CD4-positive, alpha-beta T cell (primary cell): ENCODE measurements around the gene TAF1L. TPM values are rescaled to one million over a fixed set of nuclear protein-coding genes. Genes with fewer than 3 reads are reported as not detected.
"Not testable (repeated sequence)": the region's sequence is repeated elsewhere in the genome, so short reads cannot be mapped to it uniquely, and the experiment has no call there.

ENCODE experiments used
- ATAC-seq: fragments of 200-7000 bp; cut with Tn5 transposase; one replicate; pipeline ENCODE4 v1.10.0; 2022; ENCODE audit warnings: mild to moderate bottlenecking; ENCODE audit not compliant: poor library complexity
- CTCF ChIA-PET: fragments of 350-600 bp; sonication (Branson Sonifier 250); formaldehyde crosslinking; loops from one replicate; lab custom pipeline; 2021; ENCODE audit warnings: antibody characterized with exemption, inconsistent platforms; lab: Charles Lee
- POLR2A ChIA-PET: fragments of 350-600 bp; sonication (Branson Sonifier 250); formaldehyde crosslinking; loops from one replicate; lab custom pipeline; 2021; ENCODE audit warnings: antibody characterized with exemption, inconsistent platforms; lab: Charles Lee
- DNase-seq, 14 experiments: peaks; one replicate each; pipeline ENCODE4 v3.0.0-alpha.2; 2013 to 2020; ENCODE audit warnings: mixed read lengths in 2 of 14
- H3K27ac ChIP-seq, 2 donors: one replicate each; pipeline versions ENCODE4 v1.5.1 to v1.7.0; 2013; ENCODE audit warnings: low read length in 2 of 2, low read depth in 1 of 2, mild to moderate bottlenecking in 1 of 2
- H3K27me3 ChIP-seq, 2 experiments: 1 replicate in 1 of 2; 2 replicates in 1 of 2; pipeline versions ENCODE4 v1.6.1 to v1.7.0; 2013; ENCODE audit warnings: low read length in 2 of 2, control low read depth in 1 of 2, mild to moderate bottlenecking in 1 of 2, moderate library complexity in 1 of 2; ENCODE audit not compliant: insufficient read depth in 2 of 2, control insufficient read depth in 1 of 2
- H3K36me3 ChIP-seq: one replicate; pipeline ENCODE4 v1.6.1; 2013; ENCODE audit warnings: low read length, control low read depth; ENCODE audit not compliant: insufficient read depth
- H3K4me1 ChIP-seq: one replicate; pipeline ENCODE4 v1.6.1; 2013; ENCODE audit warnings: low read length, control low read depth; ENCODE audit not compliant: insufficient read depth
- H3K4me3 ChIP-seq: one replicate; pipeline ENCODE4 v1.5.1; 2013; ENCODE audit warnings: mild to moderate bottlenecking, low read length, moderate library complexity
- H3K9me3 ChIP-seq, 2 experiments: 1 replicate in 1 of 2; 2 replicates in 1 of 2; pipeline versions ENCODE4 v1.6.1 to v1.7.0; 2013; ENCODE audit warnings: low read length in 2 of 2, mild to moderate bottlenecking in 2 of 2, control low read depth in 1 of 2, moderate library complexity in 1 of 2; ENCODE audit not compliant: control insufficient read depth in 1 of 2, insufficient read depth in 1 of 2
- H3K27ac Mint-ChIP-seq: one replicate; pipeline ENCODE4 v1.8.0; 2020; ENCODE audit warnings: mixed read lengths
- H3K27me3 Mint-ChIP-seq: one replicate; pipeline ENCODE4 v1.8.0; 2021; ENCODE audit warnings: mixed read lengths
- H3K36me3 Mint-ChIP-seq: one replicate; pipeline ENCODE4 v1.8.0; 2021; ENCODE audit warnings: low read depth, mixed read lengths
- H3K4me1 Mint-ChIP-seq: one replicate; pipeline ENCODE4 v1.8.0; 2021; ENCODE audit warnings: low read depth, mixed read lengths
- H3K4me3 Mint-ChIP-seq: one replicate; pipeline ENCODE4 v1.8.0; 2020; ENCODE audit warnings: mild to moderate bottlenecking, mixed read lengths
- H3K9me3 Mint-ChIP-seq: one replicate; pipeline ENCODE4 v1.8.0; 2020; ENCODE audit warnings: mixed read lengths
- CTCF ChIP-seq: fragments of 200-600 bp; IDR thresholded peaks from one replicate; pipeline ENCODE4 v1.8.0; 2022; ENCODE audit warnings: antibody characterized with exemption, mild to moderate bottlenecking
- intact Hi-C, 2 experiments: fragments of 100-400 bp; cut with DNase I in 1 of 2; cut with micrococcal nuclease in 1 of 2; formaldehyde crosslinking; loops; one replicate each; pipeline versions ENCODE4 v1.15.1 to v1.9.0; 2023 to 2025; cut with DNase I, micrococcal nuclease
- total RNA-seq, 174 experiments: library from RNA in 2 of 174; stranded (reverse) in 2 of 174; gene quantifications; one replicate each; pipeline ENCODE4 v1.2.3 and lab custom pipeline; 2021 to 2026

TAF1L gene
- total RNA-seq, 2 experiments from 2014 or later = 0.06 TPM; not detected in 1

- no peak for TF ChIP-seq CTCF
- Histone ChIP-seq H3K36me3 (no peaks in the 10 kb centered on the region), H3K4me1 (no peaks in the 10 kb centered on the region), H3K4me3 (no peak overlapping the region), H3K27me3 (peaks cover 5 to 6% of the 10 kb centered on the region in 2 experiments), H3K9me3 (peaks cover 0 to 6% of the 10 kb centered on the region in 2 experiments), H3K27ac (no peak overlapping the region)
- DNase-seq (no peak), ATAC-seq (no peak)
- Mint-ChIP-seq H3K9me3 (no peaks in the 10 kb centered on the region), H3K36me3 (no peaks in the 10 kb centered on the region), H3K4me3 (no peak overlapping the region), H3K27me3 (peaks cover 23% of the 10 kb centered on the region), H3K4me1 (no peaks in the 10 kb centered on the region), H3K27ac (no peak overlapping the region)
- intact Hi-C loops = no loop called here
- ChIA-PET CTCF (interaction anchor here (1.7 kb wide), 1 partner anchor 225 kb away, joined by 5 read pairs; no protein-coding TSS in a partner anchor), POLR2A (no interaction called here)
Observed at GRCh38 chr9:32603914-32604852, 31.3 kb downstream of the TAF1L start.

- H3K27ac ChIP-seq, H3K36me3 ChIP-seq, POLR2A ChIA-PET, intact Hi-C loops, CTCF ChIA-PET, DNase-seq, H3K4me3 Mint-ChIP-seq, H3K36me3 Mint-ChIP-seq, H3K27ac Mint-ChIP-seq, H3K4me1 ChIP-seq, H3K9me3 Mint-ChIP-seq, ATAC-seq, H3K4me1 Mint-ChIP-seq, H3K9me3 ChIP-seq, H3K4me3 ChIP-seq: not testable (repeated sequence)
- peaks cover 35% of the 10 kb centered on the region for H3K27me3 Mint-ChIP-seq
- peaks cover 2 to 12% of the 10 kb centered on the region in 2 experiments for H3K27me3 ChIP-seq
Observed at GRCh38 chr9:32599021-32599420, 36.4 kb downstream of the TAF1L start.

- no peaks in the 10 kb centered on the region for H3K9me3 ChIP-seq
- peaks cover 0 to 6% of the 10 kb centered on the region in 2 experiments for H3K27me3 ChIP-seq
- ChIA-PET POLR2A (no interaction called here), CTCF (no interaction called here)
- Mint-ChIP-seq H3K27me3 (peaks cover 44% of the 10 kb centered on the region), H3K9me3 (no peaks in the 10 kb centered on the region), H3K36me3 (no peaks in the 10 kb centered on the region), H3K27ac (no peak overlapping the region), H3K4me3 (no peak overlapping the region), H3K4me1 (no peaks in the 10 kb centered on the region)
- H3K27ac ChIP-seq = no peak overlapping the region
- no peaks in the 10 kb centered on the region for H3K36me3 ChIP-seq
- TF ChIP-seq CTCF = no peak
- no peaks in the 10 kb centered on the region for H3K4me1 ChIP-seq
- no peak for DNase-seq
- ATAC-seq = no peak
- intact Hi-C loops = no loop called here
- no peak overlapping the region for H3K4me3 ChIP-seq
Observed at GRCh38 chr9:32596936-32597335, 38.5 kb downstream of the TAF1L start.
